ENCODE measurements around the gene TLN1. TPM values are rescaled to one million over a fixed set of nuclear protein-coding genes. Genes with fewer than 3 reads are reported as not detected.

Gene TLN1
- total RNA-seq, 2 experiments from 2014 or later = 158 to 169 TPM

- no peak for DNase-seq
- no peaks in the 10 kb centered on the region for H3K36me3 Mint-ChIP-seq
- no peaks in the 10 kb centered on the region for H3K27me3 Mint-ChIP-seq
- H3K4me1 Mint-ChIP-seq = peaks cover 16% of the 10 kb centered on the region
- peak overlapping the region; percentile 73 for H3K4me3 Mint-ChIP-seq
- H3K27ac Mint-ChIP-seq = peak overlapping the region; percentile 42
- no peaks in the 10 kb centered on the region for H3K9me3 Mint-ChIP-seq
These were observed 41.7 kb downstream of the TLN1 start for GRCh38 chr9:35690294-35690613.

- Mint-ChIP-seq H3K4me1 (peaks cover 16% of the 10 kb centered on the region), H3K27me3 (no peaks in the 10 kb centered on the region), H3K4me3 (peak within 1 kb of the TSS; percentile 82), H3K27ac (peak within 1 kb of the TSS; percentile 74), H3K36me3 (no peaks in the 10 kb centered on the region), H3K9me3 (no peaks in the 10 kb centered on the region)
- no peak for DNase-seq
These were observed 42.3 kb downstream of the TLN1 start, which contains the start of gene TPM2 for GRCh38 chr9:35689542-35690293. Gene TPM2, minus strand, starts transcription at chr9:35689925. Its CDS starts 108 bp downstream, at chr9:35689817.

GRCh38 chr9:35688558-35689541 lies 43.1 kb downstream of the TLN1 start:
- Mint-ChIP-seq H3K4me1 (peaks cover 16% of the 10 kb centered on the region), H3K9me3 (no peaks in the 10 kb centered on the region), H3K4me3 (peak overlapping the region; percentile 47), H3K36me3 (no peaks in the 10 kb centered on the region), H3K27ac (no peak overlapping the region), H3K27me3 (no peaks in the 10 kb centered on the region)
- DNase-seq = no peak

- Mint-ChIP-seq H3K27ac (no peak overlapping the region), H3K27me3 (no peaks in the 10 kb centered on the region), H3K4me3 (no peak overlapping the region), H3K4me1 (peaks cover 16% of the 10 kb centered on the region), H3K36me3 (no peaks in the 10 kb centered on the region), H3K9me3 (no peaks in the 10 kb centered on the region)
- no peak for DNase-seq
These were observed 43.9 kb downstream of the TLN1 start for GRCh38 chr9:35687972-35688557.

- Mint-ChIP-seq H3K36me3 (no peaks in the 10 kb centered on the region), H3K4me1 (peaks cover 16% of the 10 kb centered on the region), H3K4me3 (no peak overlapping the region), H3K9me3 (no peaks in the 10 kb centered on the region), H3K27me3 (no peaks in the 10 kb centered on the region), H3K27ac (no peak overlapping the region)
- DNase-seq = no peak
These were observed 44.7 kb downstream of the TLN1 start for GRCh38 chr9:35687306-35687705.

GRCh38 chr9:35686222-35687203 lies 45.5 kb downstream of the TLN1 start:
- Mint-ChIP-seq H3K36me3 (no peaks in the 10 kb centered on the region), H3K27ac (no peak overlapping the region), H3K27me3 (no peaks in the 10 kb centered on the region), H3K9me3 (no peaks in the 10 kb centered on the region), H3K4me3 (no peak overlapping the region), H3K4me1 (peaks cover 16% of the 10 kb centered on the region)
- DNase-seq = no peak

GRCh38 chr9:35685506-35685905 lies 46.5 kb downstream of the TLN1 start:
- peaks cover 13% of the 10 kb centered on the region for H3K4me1 Mint-ChIP-seq
- no peaks in the 10 kb centered on the region for H3K27me3 Mint-ChIP-seq
- no peak for DNase-seq
- H3K9me3 Mint-ChIP-seq = no peaks in the 10 kb centered on the region
- H3K4me3 Mint-ChIP-seq = no peak overlapping the region
- no peak overlapping the region for H3K27ac Mint-ChIP-seq
- H3K36me3 Mint-ChIP-seq = no peaks in the 10 kb centered on the region

GRCh38 chr9:35684921-35685320 lies 47.1 kb downstream of the TLN1 start:
- Mint-ChIP-seq H3K36me3 (no peaks in the 10 kb centered on the region), H3K27me3 (no peaks in the 10 kb centered on the region), H3K4me1 (peaks cover 13% of the 10 kb centered on the region), H3K9me3 (no peaks in the 10 kb centered on the region), H3K4me3 (no peak overlapping the region), H3K27ac (no peak overlapping the region)
- no peak for DNase-seq

GRCh38 chr9:35683323-35683722 lies 48.7 kb downstream of the TLN1 start:
- H3K27ac Mint-ChIP-seq = no peak overlapping the region
- H3K4me1 Mint-ChIP-seq = peaks cover 3% of the 10 kb centered on the region
- no peaks in the 10 kb centered on the region for H3K36me3 Mint-ChIP-seq
- H3K27me3 Mint-ChIP-seq = no peaks in the 10 kb centered on the region
- no peaks in the 10 kb centered on the region for H3K9me3 Mint-ChIP-seq
- no peak overlapping the region for H3K4me3 Mint-ChIP-seq
- DNase-seq = no peak

GRCh38 chr9:35682520-35683315 lies 49.3 kb downstream of the TLN1 start:
- H3K27ac Mint-ChIP-seq = no peak overlapping the region
- no peaks in the 10 kb centered on the region for H3K4me1 Mint-ChIP-seq
- no peaks in the 10 kb centered on the region for H3K27me3 Mint-ChIP-seq
- H3K9me3 Mint-ChIP-seq = no peaks in the 10 kb centered on the region
- no peaks in the 10 kb centered on the region for H3K36me3 Mint-ChIP-seq
- H3K4me3 Mint-ChIP-seq = no peak overlapping the region
- no peak for DNase-seq

- no peaks in the 10 kb centered on the region for H3K4me1 Mint-ChIP-seq
- no peaks in the 10 kb centered on the region for H3K9me3 Mint-ChIP-seq
- no peak overlapping the region for H3K27ac Mint-ChIP-seq
- H3K27me3 Mint-ChIP-seq = no peaks in the 10 kb centered on the region
- DNase-seq = no peak
- no peak overlapping the region for H3K4me3 Mint-ChIP-seq
- no peaks in the 10 kb centered on the region for H3K36me3 Mint-ChIP-seq
These were observed 49.9 kb downstream of the TLN1 start for GRCh38 chr9:35682051-35682450.

GRCh38 chr9:35681341-35682002 lies 50.5 kb downstream of the TLN1 start:
- DNase-seq = no peak
- H3K9me3 Mint-ChIP-seq = no peaks in the 10 kb centered on the region
- no peak overlapping the region for H3K4me3 Mint-ChIP-seq
- peaks cover under 1% of the 10 kb centered on the region for H3K4me1 Mint-ChIP-seq
- peaks cover under 1% of the 10 kb centered on the region for H3K27me3 Mint-ChIP-seq
- H3K27ac Mint-ChIP-seq = no peak overlapping the region
- H3K36me3 Mint-ChIP-seq = no peaks in the 10 kb centered on the region

GRCh38 chr9:35680331-35681105 lies 51.5 kb downstream of the TLN1 start:
- H3K36me3 Mint-ChIP-seq = no peaks in the 10 kb centered on the region
- DNase-seq = no peak
- no peaks in the 10 kb centered on the region for H3K9me3 Mint-ChIP-seq
- H3K27me3 Mint-ChIP-seq = peaks cover 3% of the 10 kb centered on the region
- no peak overlapping the region for H3K27ac Mint-ChIP-seq
- H3K4me3 Mint-ChIP-seq = no peak overlapping the region
- H3K4me1 Mint-ChIP-seq = peaks cover 6% of the 10 kb centered on the region
